Activated naive CD8-positive, alpha-beta T cell (primary cell): Measurements from ENCODE around the gene TMEM37.

Source experiments
- H3K27ac Mint-ChIP-seq: one replicate; pipeline ENCODE4 v1.8.0; 2021; ENCODE audit warnings: mixed read lengths
- H3K27me3 Mint-ChIP-seq: one replicate; pipeline ENCODE4 v1.8.0; 2021; ENCODE audit warnings: mixed read lengths
- H3K36me3 Mint-ChIP-seq: one replicate; pipeline ENCODE4 v1.8.0; 2021; ENCODE audit warnings: mixed read lengths
- H3K4me1 Mint-ChIP-seq: one replicate; pipeline ENCODE4 v1.8.0; 2021; ENCODE audit warnings: low read depth, mixed read lengths
- H3K4me3 Mint-ChIP-seq: one replicate; pipeline ENCODE4 v1.8.0; 2021; ENCODE audit warnings: mild to moderate bottlenecking, mixed read lengths
- H3K9me3 Mint-ChIP-seq: one replicate; pipeline ENCODE4 v1.8.0; 2021; ENCODE audit warnings: low read depth, mixed read lengths

TMEM37 gene

DNA sequence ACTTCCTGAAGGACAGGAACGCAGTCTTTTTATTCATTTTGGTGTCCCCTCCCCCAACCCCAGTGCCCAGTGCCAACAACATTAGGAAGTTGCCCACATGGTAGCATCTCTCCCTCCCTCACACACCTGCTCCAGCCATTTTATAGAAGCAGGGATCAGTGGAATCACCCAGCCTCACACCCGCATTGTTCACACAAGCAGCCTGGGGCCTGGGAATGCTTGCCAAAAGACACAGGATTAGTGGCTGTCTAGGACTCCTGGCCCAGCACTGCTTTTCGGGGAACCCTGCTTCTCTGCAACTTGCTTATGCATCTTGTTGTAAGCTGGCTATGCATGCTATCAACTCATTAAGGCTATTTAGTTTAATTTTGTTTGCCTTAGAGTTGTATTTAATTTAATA is 17.9 kb downstream of the TMEM37 start:
- Mint-ChIP-seq H3K9me3 (no peaks in the 10 kb centered on the region), H3K4me3 (no peak overlapping the region), H3K4me1 (no peaks in the 10 kb centered on the region), H3K27me3 (peaks cover 13% of the 10 kb centered on the region), H3K27ac (no peak overlapping the region), H3K36me3 (no peaks in the 10 kb centered on the region)

DNA sequence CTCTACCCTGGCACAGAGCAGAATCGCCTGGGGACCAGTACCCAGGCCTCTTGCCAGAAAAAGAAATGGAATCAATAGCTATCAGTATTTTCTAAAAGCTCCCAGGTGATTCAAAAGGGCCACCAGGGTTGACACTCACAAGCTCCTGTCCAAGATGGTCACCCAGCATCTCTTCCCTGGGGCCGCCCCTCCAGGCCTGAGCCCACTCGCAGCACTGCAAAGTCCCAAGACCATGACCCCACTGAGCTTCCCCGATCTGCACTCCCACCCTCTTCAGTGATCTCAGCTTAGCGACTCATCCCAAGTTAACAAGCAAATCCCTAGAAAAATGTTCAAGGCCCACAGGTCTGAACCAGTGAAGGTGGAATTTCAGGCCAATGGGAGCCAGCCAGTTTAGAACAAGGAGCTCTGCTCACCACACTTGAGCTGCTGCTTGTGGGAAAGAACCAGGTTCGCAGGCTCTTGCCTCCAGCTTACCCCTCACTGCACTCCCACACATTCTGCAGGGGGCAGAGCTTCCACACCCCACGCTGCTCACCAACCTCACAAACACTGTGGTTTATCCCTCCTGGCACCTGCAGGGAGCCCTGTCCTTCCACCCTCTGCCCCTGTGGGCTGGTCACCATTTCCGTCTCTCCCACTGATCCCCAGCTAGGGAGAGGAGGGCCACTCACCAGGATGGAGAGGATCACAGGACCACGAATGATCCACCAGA is 19.8 kb downstream of the TMEM37 start:
- Mint-ChIP-seq H3K4me3 (no peak overlapping the region), H3K27ac (no peak overlapping the region), H3K27me3 (peaks cover 13% of the 10 kb centered on the region), H3K9me3 (no peaks in the 10 kb centered on the region), H3K36me3 (no peaks in the 10 kb centered on the region), H3K4me1 (no peaks in the 10 kb centered on the region)

DNA sequence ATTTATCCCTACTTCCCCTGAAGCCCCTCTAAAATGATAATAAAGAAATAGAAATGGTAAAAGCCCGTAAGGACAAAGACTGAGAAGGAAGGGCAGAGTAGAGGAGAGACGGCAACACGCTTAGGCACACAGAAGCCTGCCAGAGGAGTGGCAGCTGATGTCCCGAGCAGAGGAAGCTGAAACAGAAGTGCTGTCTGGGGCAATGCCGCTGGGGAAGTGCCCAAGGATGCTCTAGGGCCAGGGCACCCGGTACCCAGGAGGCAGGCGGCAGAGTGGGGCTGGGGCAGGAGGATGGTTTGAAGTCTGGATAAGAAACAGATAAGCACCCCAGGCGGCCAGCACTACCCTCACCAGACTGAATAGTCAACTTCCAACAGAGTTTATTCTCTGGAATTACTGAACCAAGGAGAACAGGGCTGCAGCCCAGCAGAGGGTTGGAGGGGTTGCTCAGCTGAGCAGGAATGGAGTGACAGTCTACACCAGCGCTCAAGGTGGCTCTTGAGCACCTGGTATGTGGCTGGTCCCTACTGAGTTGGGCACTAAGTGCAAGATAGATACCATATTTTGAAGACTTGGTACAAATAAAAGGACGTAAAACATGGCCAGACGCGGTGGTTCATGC is 22.4 kb downstream of the TMEM37 start:
- H3K9me3 Mint-ChIP-seq = no peaks in the 10 kb centered on the region
- no peak overlapping the region for H3K27ac Mint-ChIP-seq

DNA sequence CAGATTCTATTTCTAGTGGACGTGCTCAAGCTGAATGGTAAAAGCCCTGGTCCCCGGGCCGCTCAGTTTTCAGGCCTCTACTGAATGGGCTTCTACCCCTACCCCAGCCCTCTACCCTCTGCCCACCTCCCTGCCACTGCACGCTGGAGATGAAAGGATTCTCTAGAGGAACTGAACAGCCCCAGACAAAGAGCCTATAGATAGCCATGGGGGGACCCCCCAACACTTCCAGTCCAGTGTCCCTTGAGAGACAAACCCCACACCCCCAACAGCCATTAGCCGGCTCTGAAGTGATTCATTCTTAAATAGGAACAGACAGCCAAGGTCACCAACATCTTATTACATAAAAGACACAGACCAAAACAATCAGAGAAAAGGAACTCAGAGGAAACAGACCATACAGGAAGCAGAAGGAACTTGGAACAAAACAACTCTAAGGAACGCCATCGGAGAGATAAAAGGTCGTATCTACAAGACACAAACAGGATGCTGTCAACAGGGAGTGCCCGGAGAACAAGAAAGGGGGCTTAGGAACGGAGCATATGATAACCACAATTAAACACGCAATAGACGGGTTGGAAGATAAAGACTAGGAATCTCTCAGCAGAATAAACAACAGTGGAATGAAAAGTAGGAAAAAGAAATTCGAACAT is 23.5 kb downstream of the TMEM37 start:
- Mint-ChIP-seq H3K36me3 (no peaks in the 10 kb centered on the region), H3K9me3 (no peaks in the 10 kb centered on the region), H3K4me1 (no peaks in the 10 kb centered on the region), H3K27me3 (peaks cover 9% of the 10 kb centered on the region), H3K4me3 (no peak overlapping the region), H3K27ac (no peak overlapping the region)

More for the DNA sequence above, 22.4 kb downstream of the TMEM37 start:
- Mint-ChIP-seq H3K36me3 (no peaks in the 10 kb centered on the region), H3K27me3 (peaks cover 9% of the 10 kb centered on the region), H3K4me1 (no peaks in the 10 kb centered on the region), H3K4me3 (no peak overlapping the region)

DNA sequence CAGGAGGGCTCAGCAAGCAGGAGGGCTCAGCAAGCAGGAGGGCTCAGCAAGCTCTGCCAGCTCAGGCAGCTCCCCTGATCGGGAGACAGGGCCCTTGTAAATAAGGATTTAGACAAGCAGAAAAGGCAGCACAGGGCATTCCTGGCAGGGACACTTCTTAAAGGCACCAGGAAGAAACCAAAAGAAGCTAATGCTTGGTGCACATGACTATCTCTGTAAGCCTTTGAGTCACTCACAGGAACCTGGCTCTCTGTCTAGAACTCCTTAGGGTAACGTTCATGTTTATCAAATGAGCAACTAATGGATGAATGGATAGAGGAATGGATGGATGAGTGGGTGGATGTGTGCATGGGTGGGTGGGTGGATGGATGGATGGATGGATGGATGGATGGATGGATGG is 28.4 kb downstream of the TMEM37 start:
- H3K9me3 Mint-ChIP-seq = no peaks in the 10 kb centered on the region
- H3K4me3 Mint-ChIP-seq = no peak overlapping the region
- peaks cover 5% of the 10 kb centered on the region for H3K27me3 Mint-ChIP-seq
- no peaks in the 10 kb centered on the region for H3K4me1 Mint-ChIP-seq
- no peak overlapping the region for H3K27ac Mint-ChIP-seq
- H3K36me3 Mint-ChIP-seq = no peaks in the 10 kb centered on the region

DNA sequence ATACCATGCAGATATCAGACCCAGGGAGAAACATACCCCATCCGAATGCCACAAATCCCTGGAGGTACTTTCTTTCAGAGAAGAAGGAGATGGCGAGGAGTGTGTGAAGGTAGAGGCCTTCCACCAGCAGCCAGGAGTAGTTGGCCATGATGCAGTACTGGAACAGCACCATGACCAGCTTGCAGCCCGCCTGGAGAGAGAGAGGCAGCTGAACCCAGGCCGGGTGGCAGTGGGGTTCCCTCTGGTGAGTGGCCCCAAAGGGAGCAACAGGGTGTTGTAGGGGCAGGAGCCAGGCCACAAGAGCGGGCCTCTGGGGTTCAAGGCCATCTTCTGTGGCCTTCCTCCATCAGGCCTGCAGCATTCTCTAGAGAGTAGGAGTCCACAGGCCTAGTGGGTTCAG is 30.2 kb downstream of the TMEM37 start:
- Mint-ChIP-seq H3K9me3 (no peaks in the 10 kb centered on the region), H3K27ac (no peak overlapping the region), H3K4me3 (no peak overlapping the region), H3K4me1 (no peaks in the 10 kb centered on the region), H3K27me3 (peaks cover under 1% of the 10 kb centered on the region), H3K36me3 (no peaks in the 10 kb centered on the region)

DNA sequence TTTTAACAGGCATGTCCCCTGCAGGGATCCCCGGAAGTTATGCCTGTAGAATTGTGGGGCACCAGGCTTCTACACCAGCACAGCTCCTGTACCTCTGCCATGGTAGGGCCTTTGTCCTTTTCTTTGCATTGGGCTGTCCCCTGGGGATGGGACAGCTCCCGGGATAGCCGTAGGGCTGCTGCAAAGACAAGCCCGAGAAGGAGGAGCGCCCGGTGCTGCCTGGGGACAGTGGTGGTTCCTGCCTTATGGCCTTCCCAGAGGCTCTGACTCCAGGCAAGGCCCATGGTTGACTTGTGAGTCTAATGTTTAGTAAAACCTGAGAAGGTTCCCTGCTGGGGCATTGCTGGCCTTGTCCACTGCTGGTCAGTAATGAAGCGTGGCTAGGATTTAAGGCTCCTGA is 30.9 kb downstream of the TMEM37 start:
- no peaks in the 10 kb centered on the region for H3K9me3 Mint-ChIP-seq
- H3K27me3 Mint-ChIP-seq = no peaks in the 10 kb centered on the region
- no peak overlapping the region for H3K4me3 Mint-ChIP-seq
- no peaks in the 10 kb centered on the region for H3K4me1 Mint-ChIP-seq
- H3K36me3 Mint-ChIP-seq = no peaks in the 10 kb centered on the region
- no peak overlapping the region for H3K27ac Mint-ChIP-seq

DNA sequence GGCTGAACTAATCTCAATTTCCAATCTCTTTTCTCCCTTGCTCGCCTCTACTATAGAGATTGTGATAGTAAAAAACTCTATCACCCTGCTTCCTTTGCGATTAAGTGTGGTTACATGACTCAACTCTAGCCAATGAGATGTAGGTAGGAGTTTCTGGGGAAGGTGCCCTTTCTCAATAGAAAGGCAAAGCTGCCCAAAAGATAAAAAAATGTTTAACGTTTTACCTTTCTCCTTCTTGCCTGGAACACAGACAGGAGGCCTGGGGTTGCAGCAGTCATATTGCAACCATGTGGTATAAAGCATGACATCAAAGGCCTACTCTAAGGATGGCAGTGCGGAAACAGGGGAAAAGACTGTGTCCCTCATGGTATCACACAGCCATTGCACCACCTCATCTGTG is 31.5 kb downstream of the TMEM37 start:
- no peaks in the 10 kb centered on the region for H3K27me3 Mint-ChIP-seq

DNA sequence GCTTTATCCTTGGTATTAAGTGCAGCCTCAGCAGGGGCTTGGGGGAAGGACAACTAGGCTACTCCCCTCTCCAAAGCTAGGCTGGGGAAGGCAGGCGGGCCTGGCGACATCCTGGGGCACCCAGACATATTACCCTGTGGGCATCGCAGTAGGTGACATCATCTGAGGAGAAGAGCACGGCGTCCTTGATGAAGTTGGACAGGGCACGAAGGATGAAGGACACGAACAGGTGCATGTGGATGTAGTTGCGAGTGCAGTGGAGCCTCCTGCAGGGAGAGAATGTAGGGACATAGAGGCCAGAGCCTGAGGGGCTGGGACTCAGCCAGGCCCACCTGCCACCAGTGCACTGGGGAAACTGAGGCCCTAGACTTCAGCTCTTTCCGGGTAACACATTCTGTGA is 32.3 kb downstream of the TMEM37 start:
- Mint-ChIP-seq H3K36me3 (no peaks in the 10 kb centered on the region), H3K27me3 (no peaks in the 10 kb centered on the region), H3K9me3 (no peaks in the 10 kb centered on the region), H3K4me3 (no peak overlapping the region), H3K4me1 (no peaks in the 10 kb centered on the region), H3K27ac (no peak overlapping the region)

More for the DNA sequence above, 31.5 kb downstream of the TMEM37 start:
- Mint-ChIP-seq H3K36me3 (no peaks in the 10 kb centered on the region), H3K27ac (no peak overlapping the region), H3K9me3 (no peaks in the 10 kb centered on the region), H3K4me3 (no peak overlapping the region), H3K4me1 (no peaks in the 10 kb centered on the region)

DNA sequence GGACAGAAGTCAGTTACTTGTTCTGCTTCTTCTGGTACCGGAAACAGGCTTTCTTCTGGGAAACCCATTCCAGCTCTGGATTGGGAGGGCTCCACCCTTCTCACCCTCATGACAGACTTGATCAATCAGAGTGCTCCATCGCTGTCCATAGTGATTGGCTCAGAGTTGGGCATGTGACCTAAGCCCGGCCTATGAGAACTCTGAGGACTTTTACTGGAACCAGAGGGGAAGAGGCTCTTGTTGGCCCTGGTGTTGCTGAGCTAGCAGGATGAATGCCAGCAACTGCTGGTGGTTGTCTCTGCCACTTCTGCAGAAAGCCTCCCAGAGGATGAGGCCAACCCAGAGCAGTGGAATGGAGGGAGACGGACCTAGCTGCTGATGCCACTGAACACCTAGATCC is 33.3 kb downstream of the TMEM37 start:
- Mint-ChIP-seq H3K4me1 (no peaks in the 10 kb centered on the region), H3K27me3 (no peaks in the 10 kb centered on the region), H3K27ac (no peak overlapping the region), H3K9me3 (no peaks in the 10 kb centered on the region), H3K36me3 (no peaks in the 10 kb centered on the region), H3K4me3 (no peak overlapping the region)

DNA sequence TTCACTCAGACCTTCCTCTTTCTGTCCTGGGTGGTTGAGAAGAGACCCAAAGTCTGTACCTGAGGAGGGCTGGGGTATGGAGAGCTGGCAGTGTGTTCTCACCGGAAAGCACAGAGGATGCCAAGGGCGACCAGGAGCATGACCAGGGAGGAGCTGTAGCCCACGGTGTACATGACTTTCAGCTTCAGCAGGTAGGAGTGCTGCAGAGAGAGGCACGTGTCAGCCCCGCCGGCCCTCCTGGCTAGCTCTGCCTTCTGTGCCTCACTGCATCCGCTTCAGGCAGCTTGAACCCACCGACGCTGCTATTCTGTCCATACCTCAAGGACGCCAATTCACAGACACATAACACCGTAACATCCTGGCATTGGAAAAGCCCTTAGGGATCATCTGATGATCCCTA is 34.0 kb downstream of the TMEM37 start:
- Mint-ChIP-seq H3K36me3 (no peaks in the 10 kb centered on the region), H3K4me1 (no peaks in the 10 kb centered on the region), H3K27ac (no peak overlapping the region), H3K9me3 (no peaks in the 10 kb centered on the region), H3K4me3 (no peak overlapping the region), H3K27me3 (no peaks in the 10 kb centered on the region)

DNA sequence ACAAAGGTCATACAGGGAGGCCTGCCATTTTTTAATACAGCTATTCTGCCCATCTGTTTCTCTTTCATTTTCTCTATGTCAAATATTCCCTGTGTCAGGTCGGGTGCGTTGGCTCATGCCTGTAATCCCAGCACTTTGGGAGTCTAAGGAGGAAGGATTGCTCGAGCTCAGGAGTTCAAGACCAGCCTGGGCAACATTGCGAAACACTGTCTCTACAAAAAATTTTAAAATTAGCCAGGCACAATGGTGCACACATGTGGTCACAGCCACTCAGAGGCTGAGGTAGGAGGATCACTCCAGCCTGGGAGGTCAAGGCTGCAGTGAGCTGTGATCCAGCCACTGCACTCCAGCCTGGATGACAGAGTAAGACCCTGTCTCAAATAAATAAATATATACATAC is 34.7 kb downstream of the TMEM37 start:
- Mint-ChIP-seq H3K4me3 (no peak overlapping the region), H3K4me1 (no peaks in the 10 kb centered on the region), H3K36me3 (no peaks in the 10 kb centered on the region), H3K27me3 (no peaks in the 10 kb centered on the region), H3K9me3 (no peaks in the 10 kb centered on the region), H3K27ac (no peak overlapping the region)

DNA sequence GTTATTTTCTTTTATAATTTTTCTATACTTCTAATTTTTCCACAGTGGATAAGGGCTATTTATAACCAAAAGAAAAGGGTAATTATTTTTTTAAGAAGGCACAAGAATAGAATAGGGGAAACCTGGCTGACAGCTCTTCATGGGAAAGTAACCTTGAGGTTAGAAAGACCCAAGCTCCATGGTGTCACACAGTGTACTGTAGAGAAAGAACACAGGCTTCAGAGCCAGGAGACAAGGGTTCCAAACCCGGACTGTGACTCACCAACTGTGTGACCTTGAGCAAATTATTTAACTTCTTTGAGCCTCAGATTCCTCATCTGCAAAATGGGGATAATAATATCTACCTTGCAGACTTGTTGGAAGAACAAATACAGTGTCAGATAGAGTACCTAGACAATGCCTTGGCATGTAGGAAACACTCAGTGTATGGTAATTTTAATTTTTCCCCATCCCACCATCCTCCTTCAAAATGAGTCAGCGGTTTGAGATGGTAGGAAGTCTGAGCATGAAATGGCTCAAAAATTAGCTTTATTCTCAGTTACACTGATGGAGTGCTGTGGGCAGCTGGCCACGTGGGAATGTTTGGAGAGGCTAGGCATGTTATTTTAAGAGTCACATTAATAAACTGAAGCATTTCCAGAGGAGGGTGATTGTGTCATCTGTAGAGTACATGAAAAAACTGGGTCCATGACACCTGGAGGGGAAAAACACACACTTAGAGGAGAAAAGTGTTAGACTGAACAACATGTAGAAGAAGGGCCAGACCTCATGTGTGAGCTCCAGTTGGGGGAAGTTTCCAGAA is 36.7 kb downstream of the TMEM37 start:
- Mint-ChIP-seq H3K27me3 (no peaks in the 10 kb centered on the region), H3K9me3 (no peaks in the 10 kb centered on the region), H3K36me3 (no peaks in the 10 kb centered on the region), H3K4me1 (no peaks in the 10 kb centered on the region), H3K27ac (no peak overlapping the region), H3K4me3 (no peak overlapping the region)

DNA sequence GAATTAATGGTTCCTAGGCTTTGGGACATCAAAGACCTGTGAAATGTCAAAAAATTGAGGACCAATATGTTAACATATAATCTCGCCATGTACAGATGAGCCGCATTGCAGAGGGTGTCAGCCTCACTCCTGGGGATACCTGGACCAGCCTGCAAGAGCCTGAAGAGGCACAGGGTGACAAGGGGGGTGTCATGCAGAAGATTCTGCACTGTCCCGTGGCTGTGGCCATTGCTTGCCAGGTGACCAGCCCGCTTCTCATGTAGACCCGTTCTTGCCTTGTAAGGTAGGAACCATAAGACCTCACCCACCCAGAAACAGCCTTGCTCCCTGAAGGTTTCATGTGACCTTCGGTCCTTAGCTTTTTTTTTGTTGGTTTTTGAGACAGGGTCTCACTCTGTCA is 37.5 kb downstream of the TMEM37 start:
- no peaks in the 10 kb centered on the region for H3K36me3 Mint-ChIP-seq
- no peak overlapping the region for H3K4me3 Mint-ChIP-seq
- no peaks in the 10 kb centered on the region for H3K27me3 Mint-ChIP-seq
- H3K9me3 Mint-ChIP-seq = no peaks in the 10 kb centered on the region
- H3K27ac Mint-ChIP-seq = no peak overlapping the region
- no peaks in the 10 kb centered on the region for H3K4me1 Mint-ChIP-seq

DNA sequence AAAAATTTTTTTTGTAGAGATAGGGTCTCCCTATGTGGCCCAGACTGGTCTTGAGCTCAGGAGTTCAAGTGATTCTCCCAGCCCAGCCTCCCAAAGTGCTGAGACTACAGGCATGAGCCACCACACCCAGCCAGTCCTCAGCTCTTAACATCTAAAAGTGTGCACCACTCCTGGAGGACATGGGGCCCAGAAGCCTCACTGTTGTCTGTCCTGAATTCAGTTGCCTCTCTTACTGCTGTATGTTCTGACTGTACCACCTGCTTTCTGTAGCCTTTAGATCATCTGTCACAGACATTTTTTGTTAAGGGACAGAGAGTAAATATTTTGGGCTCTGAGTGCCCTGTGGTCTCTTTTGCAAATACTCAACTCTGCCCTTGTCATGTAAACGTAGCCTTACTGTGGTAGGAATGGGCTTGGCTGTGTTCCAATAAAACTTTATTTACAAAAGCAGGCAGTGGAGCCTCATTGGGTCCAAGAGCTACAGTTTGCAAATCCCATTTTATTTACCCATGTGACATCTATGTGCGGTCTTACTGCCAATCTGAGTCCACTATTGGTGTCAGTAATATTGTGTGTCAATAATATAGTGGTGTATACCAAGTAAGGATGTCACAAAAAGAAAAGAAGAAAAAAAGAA is 38.1 kb downstream of the TMEM37 start:
- no peaks in the 10 kb centered on the region for H3K36me3 Mint-ChIP-seq
- no peak overlapping the region for H3K4me3 Mint-ChIP-seq
- H3K27ac Mint-ChIP-seq = no peak overlapping the region
- no peaks in the 10 kb centered on the region for H3K27me3 Mint-ChIP-seq
- no peaks in the 10 kb centered on the region for H3K9me3 Mint-ChIP-seq
- H3K4me1 Mint-ChIP-seq = no peaks in the 10 kb centered on the region
